ENCODE data around the gene ANKK1.

- TF ChIP-seq POLR2A (IDR thresholded peaks at IDR 0.05; ENCODE audit: extremely low read depth, insufficient read length) (no peak), CTCF (IDR thresholded peaks at IDR 0.05; ENCODE audit: low read depth, low read length) (no peak), MYC (IDR thresholded peaks at IDR 0.05; ENCODE audit: low read depth, low read length) (no peak), MAX (IDR thresholded peaks at IDR 0.05; ENCODE audit: low read depth, low read length) (no peak)
Measured at GRCh38 chr11:113345978-113346377, 41.6 kb upstream of the ANKK1 start.

Measured in NB4 (cell line).